WTC11 (cell line): ENCODE results near the gene TEX54. TPM values are rescaled to one million over a fixed set of nuclear protein-coding genes. Genes with fewer than 3 reads are reported as not detected.

Source experiments
- ATF1 ChIP-seq: sonication (generic); formaldehyde crosslinking; IDR thresholded peaks from 2 replicates; pipeline ENCODE4 v1.8.1; 2023; ENCODE audit warnings: mild to moderate bottlenecking, moderate library complexity, missing genetic modification reagents
- E2F5 ChIP-seq: sonication (generic); formaldehyde crosslinking; IDR thresholded peaks from 2 replicates; pipeline ENCODE4 v1.8.1; 2022; ENCODE audit warnings: mild to moderate bottlenecking, moderate library complexity, missing genetic modification reagents
- FOXJ3 ChIP-seq: sonication (generic); formaldehyde crosslinking; IDR thresholded peaks from 2 replicates; pipeline ENCODE4 v1.9.0; 2021; ENCODE audit warnings: missing genetic modification reagents, mild to moderate bottlenecking, borderline replicate concordance
- FOXK1 ChIP-seq: sonication (generic); formaldehyde crosslinking; IDR thresholded peaks from 2 replicates; pipeline ENCODE4 v1.8.0; 2022; ENCODE audit warnings: mild to moderate bottlenecking, moderate library complexity, missing genetic modification reagents
- GABPB1 ChIP-seq: sonication (generic); formaldehyde crosslinking; IDR thresholded peaks from 2 replicates; pipeline ENCODE4 v1.8.1; 2023; ENCODE audit warnings: mild to moderate bottlenecking, missing genetic modification reagents
- HMGA2 ChIP-seq: fragments of 250-450 bp; sonication (Bioruptor Pico); IDR thresholded peaks from 2 replicates; pipeline ENCODE4 v1.4.0; 2021; ENCODE audit warnings: mild to moderate bottlenecking, moderate library complexity
- PRDM15 ChIP-seq: sonication (generic); formaldehyde crosslinking; IDR thresholded peaks from 2 replicates; pipeline ENCODE4 v1.8.0; 2022; ENCODE audit warnings: missing genetic modification reagents
- SMAD3 ChIP-seq: sonication (generic); formaldehyde crosslinking; IDR thresholded peaks from 2 replicates; pipeline ENCODE4 v1.8.0; 2022; ENCODE audit warnings: missing genetic modification reagents, mild to moderate bottlenecking, borderline replicate concordance
- SMAD4 ChIP-seq: sonication (generic); formaldehyde crosslinking; IDR thresholded peaks from 2 replicates; pipeline ENCODE4 v1.8.0; 2022; ENCODE audit warnings: mild to moderate bottlenecking, missing genetic modification reagents
- total RNA-seq: library from RNA; stranded (reverse); gene quantifications from 3 replicates; pipeline ENCODE4 v1.2.3, GENCODE V29; 2021
- TF ChIP-seq, protein P1 (sequence below): sonication (generic); formaldehyde crosslinking; IDR thresholded peaks from 2 replicates; pipeline ENCODE4 v1.8.1; 2023; ENCODE audit warnings: mild to moderate bottlenecking, missing genetic modification reagents, moderate library complexity
- TF ChIP-seq, protein P2 (sequence below): sonication (generic); formaldehyde crosslinking; IDR thresholded peaks from 2 replicates; pipeline ENCODE4 v1.8.1; 2022; ENCODE audit warnings: mild to moderate bottlenecking, missing genetic modification reagents, moderate library complexity, borderline replicate concordance
- TF ChIP-seq, protein P3 (sequence below): sonication (generic); formaldehyde crosslinking; IDR thresholded peaks from 2 replicates; pipeline ENCODE4 v1.8.0; 2022; ENCODE audit warnings: mild to moderate bottlenecking, missing genetic modification reagents
- TF ChIP-seq, protein P4 (sequence below): sonication (generic); formaldehyde crosslinking; IDR thresholded peaks from 2 replicates; pipeline ENCODE4 v1.8.0; 2023; ENCODE audit warnings: missing genetic modification reagents, mild to moderate bottlenecking, borderline replicate concordance
- TF ChIP-seq, protein P5 (sequence below): fragments of 250-450 bp; sonication (Bioruptor Pico); IDR thresholded peaks from 2 replicates; pipeline ENCODE4 v1.9.0; 2021; ENCODE audit warnings: mild to moderate bottlenecking, borderline replicate concordance
- TF ChIP-seq, protein P6 (sequence below): sonication (generic); formaldehyde crosslinking; IDR thresholded peaks from 2 replicates; pipeline ENCODE4 v1.8.0; 2022; ENCODE audit warnings: mild to moderate bottlenecking, missing genetic modification reagents
- TF ChIP-seq, protein P7 (sequence below): sonication (generic); formaldehyde crosslinking; IDR thresholded peaks from 2 replicates; pipeline ENCODE4 v1.8.0; 2022; ENCODE audit warnings: mild to moderate bottlenecking, missing genetic modification reagents

TEX54 gene
- total RNA-seq, 1 experiment from 2014 or later, result not detected

GRCh38 chr11:62791501-62792201 lies 41.0 kb downstream of the TEX54 start, which contains the start of gene TMEM223 (continued):
- TF ChIP-seq, protein P1, sequence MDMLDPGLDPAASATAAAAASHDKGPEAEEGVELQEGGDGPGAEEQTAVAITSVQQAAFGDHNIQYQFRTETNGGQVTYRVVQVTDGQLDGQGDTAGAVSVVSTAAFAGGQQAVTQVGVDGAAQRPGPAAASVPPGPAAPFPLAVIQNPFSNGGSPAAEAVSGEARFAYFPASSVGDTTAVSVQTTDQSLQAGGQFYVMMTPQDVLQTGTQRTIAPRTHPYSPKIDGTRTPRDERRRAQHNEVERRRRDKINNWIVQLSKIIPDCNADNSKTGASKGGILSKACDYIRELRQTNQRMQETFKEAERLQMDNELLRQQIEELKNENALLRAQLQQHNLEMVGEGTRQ (CRISPR knock-in tag), result no peak
- TF ChIP-seq, protein P2, sequence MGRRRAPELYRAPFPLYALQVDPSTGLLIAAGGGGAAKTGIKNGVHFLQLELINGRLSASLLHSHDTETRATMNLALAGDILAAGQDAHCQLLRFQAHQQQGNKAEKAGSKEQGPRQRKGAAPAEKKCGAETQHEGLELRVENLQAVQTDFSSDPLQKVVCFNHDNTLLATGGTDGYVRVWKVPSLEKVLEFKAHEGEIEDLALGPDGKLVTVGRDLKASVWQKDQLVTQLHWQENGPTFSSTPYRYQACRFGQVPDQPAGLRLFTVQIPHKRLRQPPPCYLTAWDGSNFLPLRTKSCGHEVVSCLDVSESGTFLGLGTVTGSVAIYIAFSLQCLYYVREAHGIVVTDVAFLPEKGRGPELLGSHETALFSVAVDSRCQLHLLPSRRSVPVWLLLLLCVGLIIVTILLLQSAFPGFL, result 0 out of 2 replicates have a peak, but pooled peaks have one; percentile 57
- no peak for TF ChIP-seq PRDM15 (CRISPR knock-in tag)
- TF ChIP-seq, protein P3, sequence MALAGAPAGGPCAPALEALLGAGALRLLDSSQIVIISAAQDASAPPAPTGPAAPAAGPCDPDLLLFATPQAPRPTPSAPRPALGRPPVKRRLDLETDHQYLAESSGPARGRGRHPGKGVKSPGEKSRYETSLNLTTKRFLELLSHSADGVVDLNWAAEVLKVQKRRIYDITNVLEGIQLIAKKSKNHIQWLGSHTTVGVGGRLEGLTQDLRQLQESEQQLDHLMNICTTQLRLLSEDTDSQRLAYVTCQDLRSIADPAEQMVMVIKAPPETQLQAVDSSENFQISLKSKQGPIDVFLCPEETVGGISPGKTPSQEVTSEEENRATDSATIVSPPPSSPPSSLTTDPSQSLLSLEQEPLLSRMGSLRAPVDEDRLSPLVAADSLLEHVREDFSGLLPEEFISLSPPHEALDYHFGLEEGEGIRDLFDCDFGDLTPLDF (CRISPR knock-in tag), result 0 out of 2 replicates have a peak, but pooled peaks have one; percentile 17
- TF ChIP-seq SMAD3 (CRISPR knock-in tag), result 0 out of 2 replicates have a peak, but pooled peaks have one; percentile 48
- no peak for TF ChIP-seq HMGA2 (CRISPR knock-in tag)
- TF ChIP-seq GABPB1, result peak; percentile 47
- TF ChIP-seq, protein P4, sequence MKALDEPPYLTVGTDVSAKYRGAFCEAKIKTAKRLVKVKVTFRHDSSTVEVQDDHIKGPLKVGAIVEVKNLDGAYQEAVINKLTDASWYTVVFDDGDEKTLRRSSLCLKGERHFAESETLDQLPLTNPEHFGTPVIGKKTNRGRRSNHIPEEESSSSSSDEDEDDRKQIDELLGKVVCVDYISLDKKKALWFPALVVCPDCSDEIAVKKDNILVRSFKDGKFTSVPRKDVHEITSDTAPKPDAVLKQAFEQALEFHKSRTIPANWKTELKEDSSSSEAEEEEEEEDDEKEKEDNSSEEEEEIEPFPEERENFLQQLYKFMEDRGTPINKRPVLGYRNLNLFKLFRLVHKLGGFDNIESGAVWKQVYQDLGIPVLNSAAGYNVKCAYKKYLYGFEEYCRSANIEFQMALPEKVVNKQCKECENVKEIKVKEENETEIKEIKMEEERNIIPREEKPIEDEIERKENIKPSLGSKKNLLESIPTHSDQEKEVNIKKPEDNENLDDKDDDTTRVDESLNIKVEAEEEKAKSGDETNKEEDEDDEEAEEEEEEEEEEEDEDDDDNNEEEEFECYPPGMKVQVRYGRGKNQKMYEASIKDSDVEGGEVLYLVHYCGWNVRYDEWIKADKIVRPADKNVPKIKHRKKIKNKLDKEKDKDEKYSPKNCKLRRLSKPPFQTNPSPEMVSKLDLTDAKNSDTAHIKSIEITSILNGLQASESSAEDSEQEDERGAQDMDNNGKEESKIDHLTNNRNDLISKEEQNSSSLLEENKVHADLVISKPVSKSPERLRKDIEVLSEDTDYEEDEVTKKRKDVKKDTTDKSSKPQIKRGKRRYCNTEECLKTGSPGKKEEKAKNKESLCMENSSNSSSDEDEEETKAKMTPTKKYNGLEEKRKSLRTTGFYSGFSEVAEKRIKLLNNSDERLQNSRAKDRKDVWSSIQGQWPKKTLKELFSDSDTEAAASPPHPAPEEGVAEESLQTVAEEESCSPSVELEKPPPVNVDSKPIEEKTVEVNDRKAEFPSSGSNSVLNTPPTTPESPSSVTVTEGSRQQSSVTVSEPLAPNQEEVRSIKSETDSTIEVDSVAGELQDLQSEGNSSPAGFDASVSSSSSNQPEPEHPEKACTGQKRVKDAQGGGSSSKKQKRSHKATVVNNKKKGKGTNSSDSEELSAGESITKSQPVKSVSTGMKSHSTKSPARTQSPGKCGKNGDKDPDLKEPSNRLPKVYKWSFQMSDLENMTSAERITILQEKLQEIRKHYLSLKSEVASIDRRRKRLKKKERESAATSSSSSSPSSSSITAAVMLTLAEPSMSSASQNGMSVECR, result peak; percentile 89; the same call in 1 of the 2 replicates
- no peak for TF ChIP-seq SMAD4 (CRISPR knock-in tag)
- TF ChIP-seq, protein P5, sequence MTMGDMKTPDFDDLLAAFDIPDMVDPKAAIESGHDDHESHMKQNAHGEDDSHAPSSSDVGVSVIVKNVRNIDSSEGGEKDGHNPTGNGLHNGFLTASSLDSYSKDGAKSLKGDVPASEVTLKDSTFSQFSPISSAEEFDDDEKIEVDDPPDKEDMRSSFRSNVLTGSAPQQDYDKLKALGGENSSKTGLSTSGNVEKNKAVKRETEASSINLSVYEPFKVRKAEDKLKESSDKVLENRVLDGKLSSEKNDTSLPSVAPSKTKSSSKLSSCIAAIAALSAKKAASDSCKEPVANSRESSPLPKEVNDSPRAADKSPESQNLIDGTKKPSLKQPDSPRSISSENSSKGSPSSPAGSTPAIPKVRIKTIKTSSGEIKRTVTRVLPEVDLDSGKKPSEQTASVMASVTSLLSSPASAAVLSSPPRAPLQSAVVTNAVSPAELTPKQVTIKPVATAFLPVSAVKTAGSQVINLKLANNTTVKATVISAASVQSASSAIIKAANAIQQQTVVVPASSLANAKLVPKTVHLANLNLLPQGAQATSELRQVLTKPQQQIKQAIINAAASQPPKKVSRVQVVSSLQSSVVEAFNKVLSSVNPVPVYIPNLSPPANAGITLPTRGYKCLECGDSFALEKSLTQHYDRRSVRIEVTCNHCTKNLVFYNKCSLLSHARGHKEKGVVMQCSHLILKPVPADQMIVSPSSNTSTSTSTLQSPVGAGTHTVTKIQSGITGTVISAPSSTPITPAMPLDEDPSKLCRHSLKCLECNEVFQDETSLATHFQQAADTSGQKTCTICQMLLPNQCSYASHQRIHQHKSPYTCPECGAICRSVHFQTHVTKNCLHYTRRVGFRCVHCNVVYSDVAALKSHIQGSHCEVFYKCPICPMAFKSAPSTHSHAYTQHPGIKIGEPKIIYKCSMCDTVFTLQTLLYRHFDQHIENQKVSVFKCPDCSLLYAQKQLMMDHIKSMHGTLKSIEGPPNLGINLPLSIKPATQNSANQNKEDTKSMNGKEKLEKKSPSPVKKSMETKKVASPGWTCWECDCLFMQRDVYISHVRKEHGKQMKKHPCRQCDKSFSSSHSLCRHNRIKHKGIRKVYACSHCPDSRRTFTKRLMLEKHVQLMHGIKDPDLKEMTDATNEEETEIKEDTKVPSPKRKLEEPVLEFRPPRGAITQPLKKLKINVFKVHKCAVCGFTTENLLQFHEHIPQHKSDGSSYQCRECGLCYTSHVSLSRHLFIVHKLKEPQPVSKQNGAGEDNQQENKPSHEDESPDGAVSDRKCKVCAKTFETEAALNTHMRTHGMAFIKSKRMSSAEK (CRISPR knock-in tag), result no peak
- TF ChIP-seq ATF1 (CRISPR knock-in tag), result peak; percentile 47; the same call in 1 of the 2 replicates
- TF ChIP-seq, protein P6, sequence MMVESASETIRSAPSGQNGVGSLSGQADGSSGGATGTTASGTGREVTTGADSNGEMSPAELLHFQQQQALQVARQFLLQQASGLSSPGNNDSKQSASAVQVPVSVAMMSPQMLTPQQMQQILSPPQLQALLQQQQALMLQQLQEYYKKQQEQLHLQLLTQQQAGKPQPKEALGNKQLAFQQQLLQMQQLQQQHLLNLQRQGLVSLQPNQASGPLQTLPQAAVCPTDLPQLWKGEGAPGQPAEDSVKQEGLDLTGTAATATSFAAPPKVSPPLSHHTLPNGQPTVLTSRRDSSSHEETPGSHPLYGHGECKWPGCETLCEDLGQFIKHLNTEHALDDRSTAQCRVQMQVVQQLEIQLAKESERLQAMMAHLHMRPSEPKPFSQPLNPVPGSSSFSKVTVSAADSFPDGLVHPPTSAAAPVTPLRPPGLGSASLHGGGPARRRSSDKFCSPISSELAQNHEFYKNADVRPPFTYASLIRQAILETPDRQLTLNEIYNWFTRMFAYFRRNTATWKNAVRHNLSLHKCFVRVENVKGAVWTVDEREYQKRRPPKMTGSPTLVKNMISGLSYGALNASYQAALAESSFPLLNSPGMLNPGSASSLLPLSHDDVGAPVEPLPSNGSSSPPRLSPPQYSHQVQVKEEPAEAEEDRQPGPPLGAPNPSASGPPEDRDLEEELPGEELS (CRISPR knock-in tag), result 0 out of 2 replicates have a peak, but pooled peaks have one; percentile 35
- peak; percentile 50; the same call in 1 of the 2 replicates for TF ChIP-seq E2F5 (CRISPR knock-in tag)
- no peak for TF ChIP-seq FOXJ3 (CRISPR knock-in tag)
- TF ChIP-seq, protein P7, sequence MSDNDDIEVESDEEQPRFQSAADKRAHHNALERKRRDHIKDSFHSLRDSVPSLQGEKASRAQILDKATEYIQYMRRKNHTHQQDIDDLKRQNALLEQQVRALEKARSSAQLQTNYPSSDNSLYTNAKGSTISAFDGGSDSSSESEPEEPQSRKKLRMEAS (CRISPR knock-in tag), result peak; percentile 86
- TF ChIP-seq FOXK1 (CRISPR knock-in tag), result peak; percentile 81; the same call in 1 of the 2 replicates
